ENCODE data around the gene MAPRE2. TPM values are rescaled to one million over a fixed set of nuclear protein-coding genes. Genes with fewer than 3 reads are reported as not detected.
A peak's percentile ranks its signal among the peaks of the same experiment; 100 is the strongest.

The MAPRE2 gene
- total and polyA plus RNA-seq, 2 of the 13 experiments (the other 11 are each of a cell fraction or from before 2014, with no cell fraction given) = 34.5 to 67.9 TPM

- TF ChIP-seq EZH2 (conservative IDR thresholded peaks at IDR 0.05; ENCODE audit: low read depth, low read length) (no peak), SMARCE1 (IDR thresholded peaks at IDR 0.05; ENCODE audit: borderline replicate concordance) (no peak), AGO1 (IDR thresholded peaks at IDR 0.05; ENCODE audit: low read depth, low read length, poor library complexity, severe bottlenecking) (no peak), ZNF513 (CRISPR knock-in tag; conservative IDR thresholded peaks at IDR 0.05) (no peak), ZBTB4 (CRISPR knock-in tag; IDR thresholded peaks at IDR 0.05; ENCODE audit: borderline replicate concordance) (no peak), ZNF619 (CRISPR knock-in tag; IDR thresholded peaks at IDR 0.05) (no peak), NCOA2 (CRISPR knock-in tag; IDR thresholded peaks at IDR 0.05) (0 out of 2 replicates have a peak, but pooled peaks have one; percentile 30), TBP (CRISPR knock-in tag; IDR thresholded peaks at IDR 0.05) (no peak), ZBTB44 (CRISPR knock-in tag; IDR thresholded peaks at IDR 0.05) (no peak), ZNF350 (CRISPR knock-in tag; IDR thresholded peaks at IDR 0.05; ENCODE audit: borderline replicate concordance, low read depth) (no peak), KLF12 (CRISPR knock-in tag; IDR thresholded peaks at IDR 0.05; ENCODE audit: borderline replicate concordance) (no peak), HNF4A (CRISPR knock-in tag; IDR thresholded peaks at IDR 0.05) (peak; percentile 62), EEA1 (CRISPR knock-in tag; IDR thresholded peaks at IDR 0.05; ENCODE audit: borderline replicate concordance) (no peak), MXI1 (IDR thresholded peaks at IDR 0.05; ENCODE audit: borderline replicate concordance, low read depth, low read length) (no peak), ATRX (CRISPR knock-in tag; IDR thresholded peaks at IDR 0.05; ENCODE audit: borderline replicate concordance) (no peak), DR1 (CRISPR knock-in tag; IDR thresholded peaks at IDR 0.05) (no peak), ZMYM3 (CRISPR knock-in tag; IDR thresholded peaks at IDR 0.05) (no peak), FOXK2 (IDR thresholded peaks at IDR 0.05) (peak; percentile 28; the same call in 1 of the 2 replicates), ZBTB8A (CRISPR knock-in tag; IDR thresholded peaks at IDR 0.05; ENCODE audit: borderline replicate concordance, low read depth) (no peak), CEBPG (CRISPR knock-in tag; IDR thresholded peaks at IDR 0.05) (peak; percentile 30; the same call in 1 of the 2 replicates), ZFP36L2 (CRISPR knock-in tag; IDR thresholded peaks at IDR 0.05) (no peak), ZNF800 (CRISPR knock-in tag; IDR thresholded peaks at IDR 0.05) (no peak)
These were observed 44.5 kb downstream of the MAPRE2 start (continued) for GRCh38 chr18:35085450-35086380.

Measured in HepG2 (cell line).